Measurements from ENCODE around the gene TFDP2.
A peak's percentile ranks its signal among the peaks of the same experiment; 100 is the strongest.

Gene TFDP2

GRCh38 chr3:142053244-142053643, 96.1 kb downstream of the TFDP2 start:
- no peak overlapping the region for H3K4me3 ChIP-seq (replicated peaks; ENCODE audit: low read depth, low read length)
- no peak for TF ChIP-seq CTCF (IDR thresholded peaks at IDR 0.05; ENCODE audit: low read length, missing control alignments)
- no peak for DNase-seq (ENCODE audit: low read depth)

- DNase-seq (ENCODE audit: low read depth), result no peak
- no peak for TF ChIP-seq CTCF (IDR thresholded peaks at IDR 0.05; ENCODE audit: low read length, missing control alignments)
- H3K4me3 ChIP-seq (replicated peaks; ENCODE audit: low read depth, low read length), result no peak overlapping the region
These were observed 98.0 kb downstream of the TFDP2 start for GRCh38 chr3:142051351-142051750.

GRCh38 chr3:142047021-142047369, 102.3 kb downstream of the TFDP2 start:
- DNase-seq (ENCODE audit: low read depth), result no peak
- no peak for TF ChIP-seq CTCF (IDR thresholded peaks at IDR 0.05; ENCODE audit: low read length, missing control alignments)
- H3K4me3 ChIP-seq (replicated peaks; ENCODE audit: low read depth, low read length), result no peak overlapping the region

GRCh38 chr3:142046320-142047020, 102.9 kb downstream of the TFDP2 start:
- H3K4me3 ChIP-seq (replicated peaks; ENCODE audit: low read depth, low read length), result no peak overlapping the region

GRCh38 chr3:142040941-142041491, 108.3 kb downstream of the TFDP2 start:
- no peak overlapping the region for H3K4me3 ChIP-seq (replicated peaks; ENCODE audit: low read depth, low read length)
- no peak for DNase-seq (ENCODE audit: low read depth)
- no peak for TF ChIP-seq CTCF (IDR thresholded peaks at IDR 0.05; ENCODE audit: low read length, missing control alignments)

More at GRCh38 chr3:142046320-142047020, 102.9 kb downstream of the TFDP2 start:
- DNase-seq (ENCODE audit: low read depth), result peak; percentile 19
- no peak for TF ChIP-seq CTCF (IDR thresholded peaks at IDR 0.05; ENCODE audit: low read length, missing control alignments)

GRCh38 chr3:142035308-142035922, 113.9 kb downstream of the TFDP2 start:
- TF ChIP-seq CTCF (IDR thresholded peaks at IDR 0.05; ENCODE audit: low read length, missing control alignments), result no peak
- no peak for DNase-seq (ENCODE audit: low read depth)
- no peak overlapping the region for H3K4me3 ChIP-seq (replicated peaks; ENCODE audit: low read depth, low read length)

Data from fibroblast of pulmonary artery (primary cell).